Astrocyte of the cerebellum (primary cell): Measurements from ENCODE around the gene WDR6.

Experiments
- DNase-seq: peaks from one replicate; pipeline ENCODE4 v3.0.0-alpha.2; 2011; ENCODE audit warnings: low read depth
- H3K4me3 ChIP-seq: 2 replicates; pipeline ENCODE4 v1.5.1; 2011; ENCODE audit warnings: mild to moderate bottlenecking, low read depth, low read length, moderate library complexity
- CTCF ChIP-seq: IDR thresholded peaks from 2 replicates; pipeline ENCODE4 v1.5.1; 2012; ENCODE audit warnings: low read length, low read depth, moderate library complexity, mild to moderate bottlenecking; ENCODE audit errors: missing control alignments
- in situ Hi-C: cut with HindIII; loops from 2 replicates; pipeline ENCODE4 v1.10.0; 2017; ENCODE audit warnings: low sequenced_read_pairs

The WDR6 gene

GRCh38 chr3:48997102-48997635 is 10.0 kb upstream of the WDR6 start:
- no peak for TF ChIP-seq CTCF
- in situ Hi-C loops = no loop called here
- no peak for DNase-seq
- H3K4me3 ChIP-seq = no peak overlapping the region

- in situ Hi-C loops = no loop called here
- no peak overlapping the region for H3K4me3 ChIP-seq
- TF ChIP-seq CTCF = no peak
- DNase-seq = no peak
These were observed 9.2 kb upstream of the WDR6 start for GRCh38 chr3:48997714-48998637.

GRCh38 chr3:48999085-48999858 is 7.9 kb upstream of the WDR6 start:
- no peak for TF ChIP-seq CTCF
- DNase-seq = no peak
- in situ Hi-C loops = no loop called here
- no peak overlapping the region for H3K4me3 ChIP-seq

GRCh38 chr3:49001155-49001554 is 6.0 kb upstream of the WDR6 start:
- TF ChIP-seq CTCF = no peak
- no peak overlapping the region for H3K4me3 ChIP-seq
- no peak for DNase-seq
- in situ Hi-C loops = loop anchor here (5.0 kb wide), 1 partner anchor 49 kb away; no protein-coding TSS in a partner anchor

- in situ Hi-C loops = loop anchor here (5.0 kb wide), 1 partner anchor 52 kb away; no protein-coding TSS in a partner anchor
- H3K4me3 ChIP-seq = no peak overlapping the region
- TF ChIP-seq CTCF = no peak
- no peak for DNase-seq
These were observed 2.6 kb upstream of the WDR6 start for GRCh38 chr3:49004352-49005302.
